ENCODE data around the gene EEIG1.

DNA sequence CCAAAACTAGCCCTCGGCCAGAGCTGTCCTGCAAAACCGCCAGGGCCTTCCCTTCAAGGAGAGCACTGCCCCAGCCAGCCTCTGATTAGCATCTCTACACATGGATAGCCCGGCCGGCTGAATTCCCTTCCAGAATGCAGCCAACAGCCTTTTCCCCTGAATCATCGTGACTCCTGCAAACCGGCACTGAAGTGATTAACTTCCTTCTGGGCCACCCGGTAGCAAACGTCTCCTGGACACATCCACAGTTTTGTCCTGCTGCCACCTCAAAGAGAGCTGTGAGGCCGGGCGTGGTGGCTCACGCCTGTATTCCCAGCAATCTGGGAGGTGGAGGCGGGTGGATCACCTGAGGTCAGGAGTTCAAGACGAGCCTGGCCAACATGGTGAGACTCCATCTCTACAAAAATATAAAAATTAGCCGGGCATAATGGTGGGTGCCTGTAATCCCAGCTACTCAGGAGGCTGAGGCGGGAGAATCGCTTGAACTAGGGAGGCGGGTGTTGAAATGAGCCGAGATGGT lies 21.1 kb upstream of the EEIG1 start:
- TF ChIP-seq, protein P1, sequence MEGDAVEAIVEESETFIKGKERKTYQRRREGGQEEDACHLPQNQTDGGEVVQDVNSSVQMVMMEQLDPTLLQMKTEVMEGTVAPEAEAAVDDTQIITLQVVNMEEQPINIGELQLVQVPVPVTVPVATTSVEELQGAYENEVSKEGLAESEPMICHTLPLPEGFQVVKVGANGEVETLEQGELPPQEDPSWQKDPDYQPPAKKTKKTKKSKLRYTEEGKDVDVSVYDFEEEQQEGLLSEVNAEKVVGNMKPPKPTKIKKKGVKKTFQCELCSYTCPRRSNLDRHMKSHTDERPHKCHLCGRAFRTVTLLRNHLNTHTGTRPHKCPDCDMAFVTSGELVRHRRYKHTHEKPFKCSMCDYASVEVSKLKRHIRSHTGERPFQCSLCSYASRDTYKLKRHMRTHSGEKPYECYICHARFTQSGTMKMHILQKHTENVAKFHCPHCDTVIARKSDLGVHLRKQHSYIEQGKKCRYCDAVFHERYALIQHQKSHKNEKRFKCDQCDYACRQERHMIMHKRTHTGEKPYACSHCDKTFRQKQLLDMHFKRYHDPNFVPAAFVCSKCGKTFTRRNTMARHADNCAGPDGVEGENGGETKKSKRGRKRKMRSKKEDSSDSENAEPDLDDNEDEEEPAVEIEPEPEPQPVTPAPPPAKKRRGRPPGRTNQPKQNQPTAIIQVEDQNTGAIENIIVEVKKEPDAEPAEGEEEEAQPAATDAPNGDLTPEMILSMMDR (IDR thresholded peaks at IDR 0.05), result no peak
- no peak for TF ChIP-seq EZH2 (IDR thresholded peaks at IDR 0.05; ENCODE audit: borderline replicate concordance, insufficient read depth, low read depth, low read length, poor library complexity, severe bottlenecking)

All from B cell (primary cell).